GM18873 (cell line): ENCODE data around the gene PLXDC1.
"Not testable (repeated sequence)": the region's sequence is repeated elsewhere in the genome, so short reads cannot be mapped to it uniquely, and the experiment has no call there.

Experiments
- ATAC-seq: cut with Tn5 transposase; IDR thresholded peaks from one replicate; pipeline ENCODE4 v1.9.1; 2021; ENCODE audit warnings: mild to moderate bottlenecking, moderate library complexity, moderate number of reproducible peaks; ENCODE audit not compliant: unreplicated experiment, low FRiP score

The PLXDC1 gene

DNA sequence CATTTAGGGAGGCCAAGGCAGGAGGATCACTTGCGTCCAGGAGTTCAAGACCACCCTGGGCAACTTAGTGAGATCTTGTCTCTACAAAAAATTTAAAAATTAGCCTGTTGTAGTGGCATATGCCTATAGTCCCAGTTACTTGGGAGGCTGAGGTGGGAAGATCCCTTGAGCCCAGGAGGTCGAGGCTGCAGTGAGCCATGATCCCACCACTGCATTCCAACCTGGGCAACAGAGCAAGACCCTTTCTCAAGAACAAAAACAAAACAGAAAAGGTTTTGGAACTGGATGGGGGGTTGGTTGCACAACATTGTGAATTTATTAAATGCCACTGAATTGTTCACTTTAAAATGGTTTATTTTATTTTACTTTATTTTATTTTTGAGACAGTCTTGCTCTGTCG lies 21.2 kb downstream of the PLXDC1 start:
- no peak for ATAC-seq

DNA sequence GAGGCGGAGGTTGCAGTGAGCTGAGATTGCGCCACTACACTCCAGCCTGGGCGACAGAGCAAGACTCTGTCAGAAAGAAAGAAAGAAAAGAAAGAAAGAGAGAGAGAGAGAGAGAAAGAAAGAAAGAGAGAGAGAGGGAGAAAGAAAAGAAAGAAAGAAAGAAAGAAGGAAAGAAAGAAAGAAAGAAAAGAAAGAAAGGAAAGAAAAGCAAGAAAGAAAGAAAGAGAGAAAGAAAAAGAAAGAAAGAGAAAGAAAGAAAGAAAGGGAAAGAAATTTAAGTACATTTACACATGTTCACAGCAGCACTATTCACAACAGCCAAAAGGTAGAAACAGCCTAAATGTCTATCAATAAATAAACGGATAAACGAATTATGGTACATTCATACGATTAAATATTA lies 21.9 kb downstream of the PLXDC1 start:
- not testable (repeated sequence) for ATAC-seq

DNA sequence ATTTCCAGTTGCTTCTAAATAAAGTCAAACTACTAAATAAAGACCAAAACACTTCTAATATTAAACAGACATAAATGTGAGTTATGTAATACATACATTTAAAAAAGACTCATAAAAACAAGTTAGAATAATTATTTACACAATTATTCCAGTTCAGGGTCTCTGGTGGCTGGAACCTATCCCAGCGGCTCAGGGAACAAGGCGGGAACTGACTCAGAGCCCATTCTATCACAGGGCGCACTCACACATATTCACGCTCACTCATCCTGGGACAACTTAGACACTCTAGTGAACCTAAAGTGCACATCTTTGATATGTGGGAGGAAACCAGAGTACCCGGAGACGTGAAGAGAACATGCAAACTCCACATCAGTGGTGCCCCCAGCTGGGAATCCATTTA lies 25.0 kb downstream of the PLXDC1 start:
- ATAC-seq = no peak

DNA sequence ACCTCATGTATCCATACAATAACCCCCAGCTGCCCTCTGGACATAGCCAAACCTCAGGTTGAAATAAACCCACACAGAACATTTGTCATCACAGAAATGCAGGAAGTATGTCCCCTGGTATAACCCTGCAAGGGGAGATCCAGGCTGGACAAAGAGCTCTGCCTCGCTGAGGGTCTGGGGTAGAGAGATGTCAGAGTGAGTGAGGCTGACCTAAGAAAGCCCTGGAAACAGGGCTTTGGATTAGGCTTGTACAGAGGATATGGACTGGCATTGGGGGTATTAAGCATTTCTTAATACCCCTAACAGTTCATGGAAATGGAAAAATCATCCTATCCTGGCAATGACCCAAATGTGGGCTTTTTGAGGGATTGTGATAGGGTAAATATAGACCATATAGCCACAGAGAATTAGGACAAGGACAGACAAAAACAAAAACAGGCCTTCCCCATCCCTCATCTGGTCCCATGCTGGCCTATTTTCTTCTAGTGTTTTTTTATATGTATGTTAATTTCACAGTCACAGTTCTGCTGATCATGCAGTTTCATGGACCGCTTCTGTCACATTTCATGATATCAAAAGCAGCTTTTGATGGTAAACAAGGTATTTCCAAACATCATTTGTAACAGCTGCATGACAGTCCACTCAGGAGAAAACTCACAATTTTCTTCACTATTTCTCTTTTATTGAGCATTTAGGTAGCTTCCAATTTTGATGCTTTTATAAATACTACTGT lies 26.1 kb downstream of the PLXDC1 start:
- no peak for ATAC-seq

DNA sequence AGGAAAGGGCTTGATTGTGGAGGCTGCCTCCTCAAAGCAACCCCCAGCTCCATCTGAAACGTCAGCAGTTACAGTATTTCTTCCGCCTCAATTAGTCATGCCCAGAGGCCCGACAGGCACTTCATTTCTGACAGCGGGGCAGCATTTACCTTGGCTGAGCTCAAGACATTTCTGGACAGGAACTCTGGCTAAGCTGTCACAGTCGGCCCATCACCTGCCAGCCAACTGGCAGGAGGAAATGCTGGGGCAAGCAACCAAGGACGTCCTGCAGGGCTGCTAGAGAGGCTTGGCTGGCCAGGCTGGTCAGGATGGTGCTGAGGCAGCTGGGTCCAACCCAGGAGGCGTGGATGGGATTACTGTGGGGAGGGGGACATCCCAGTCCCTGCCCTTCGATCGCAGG lies 27.8 kb downstream of the PLXDC1 start:
- ATAC-seq = no peak

DNA sequence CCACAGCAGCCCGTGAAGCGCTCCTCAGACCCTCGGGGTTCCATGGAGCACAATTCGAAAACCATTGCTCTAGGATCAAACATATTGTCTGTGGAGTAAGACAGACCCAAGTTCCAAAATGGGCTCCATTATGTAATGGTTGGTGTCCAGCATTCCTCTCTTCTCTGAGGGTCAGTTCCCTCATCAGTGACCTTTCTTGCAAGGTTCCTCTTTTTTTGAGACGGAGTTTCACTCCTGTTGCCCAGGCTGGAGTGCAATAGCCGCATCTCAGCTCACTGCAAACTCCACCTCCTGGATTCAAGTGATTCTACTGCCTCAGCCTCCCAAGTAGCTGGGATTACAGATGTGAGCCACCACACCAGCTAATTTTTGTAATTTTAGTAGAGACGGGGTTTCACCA lies 28.4 kb downstream of the PLXDC1 start:
- ATAC-seq = no peak

DNA sequence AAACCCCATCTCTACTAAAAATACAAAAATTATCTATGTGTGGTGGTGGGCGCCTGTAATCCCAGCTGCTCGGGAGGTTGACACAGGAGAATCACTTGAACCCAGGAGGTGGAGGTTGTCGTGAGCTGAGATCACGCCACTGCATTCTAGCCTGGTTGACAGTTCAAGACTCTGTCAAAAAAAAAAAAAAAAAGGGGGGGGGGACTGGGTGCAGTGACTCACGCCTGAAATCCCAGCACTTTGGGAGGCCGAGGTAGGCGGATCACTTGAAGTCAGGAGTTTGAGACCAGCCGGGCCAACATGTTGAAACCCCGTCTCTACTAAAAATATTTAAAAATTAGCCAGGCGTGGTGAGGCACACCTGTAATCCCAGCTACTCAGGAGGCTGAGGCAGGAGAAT lies 29.5 kb downstream of the PLXDC1 start:
- ATAC-seq = not testable (repeated sequence)

DNA sequence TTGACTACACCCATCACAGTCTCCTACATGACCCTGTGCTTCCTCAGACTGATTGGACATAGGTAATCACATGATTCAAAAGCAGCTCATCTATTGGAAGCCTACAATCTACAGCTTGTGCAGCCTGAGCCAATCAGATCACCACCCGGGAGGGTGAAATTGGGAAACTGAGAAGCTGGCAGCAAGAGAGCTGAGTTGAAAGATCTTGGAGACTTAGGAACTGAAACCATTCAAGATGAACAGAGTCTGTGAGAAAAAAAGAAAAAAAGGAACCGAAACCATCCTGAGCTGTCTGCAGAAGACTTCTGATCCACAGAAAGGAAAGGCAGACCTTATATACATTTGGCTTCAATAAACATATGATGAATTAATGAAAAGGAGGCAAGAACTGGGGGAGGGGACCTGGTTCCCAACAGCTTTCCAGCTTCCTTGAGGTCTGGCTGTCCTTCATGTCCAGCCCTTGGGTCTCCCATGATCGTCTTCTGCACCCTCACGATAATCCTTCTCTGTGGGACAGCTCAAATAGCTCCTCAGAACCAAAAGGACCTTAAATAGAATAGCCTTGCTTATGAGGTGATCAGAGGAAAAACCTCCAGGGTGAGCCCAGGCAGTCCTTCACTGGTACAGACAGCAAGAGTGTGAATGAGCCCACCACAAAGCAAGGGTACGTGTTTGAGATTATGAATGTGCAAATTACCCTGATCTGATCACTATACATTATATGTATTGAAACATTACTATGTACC lies 32.6 kb downstream of the PLXDC1 start:
- ATAC-seq = no peak

DNA sequence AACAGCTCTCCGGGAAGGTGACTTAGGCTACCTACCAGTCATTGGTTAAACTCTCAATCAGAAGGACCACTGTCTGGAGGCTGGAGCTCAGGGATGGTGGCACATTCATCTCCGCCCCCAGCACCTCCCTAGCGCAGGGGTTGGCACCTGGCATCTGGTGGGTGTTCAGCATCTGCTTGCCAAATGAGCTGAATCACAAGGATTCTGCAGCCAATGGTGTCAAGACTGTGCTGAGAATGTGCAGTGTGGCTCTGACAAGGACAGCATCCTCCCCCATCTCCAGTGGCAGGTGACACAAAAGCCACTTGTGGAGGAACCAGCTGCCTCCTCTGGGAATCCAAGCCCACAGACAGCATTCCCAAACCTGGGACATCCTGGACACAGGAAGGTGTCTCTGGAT lies 35.2 kb downstream of the PLXDC1 start:
- no peak for ATAC-seq

DNA sequence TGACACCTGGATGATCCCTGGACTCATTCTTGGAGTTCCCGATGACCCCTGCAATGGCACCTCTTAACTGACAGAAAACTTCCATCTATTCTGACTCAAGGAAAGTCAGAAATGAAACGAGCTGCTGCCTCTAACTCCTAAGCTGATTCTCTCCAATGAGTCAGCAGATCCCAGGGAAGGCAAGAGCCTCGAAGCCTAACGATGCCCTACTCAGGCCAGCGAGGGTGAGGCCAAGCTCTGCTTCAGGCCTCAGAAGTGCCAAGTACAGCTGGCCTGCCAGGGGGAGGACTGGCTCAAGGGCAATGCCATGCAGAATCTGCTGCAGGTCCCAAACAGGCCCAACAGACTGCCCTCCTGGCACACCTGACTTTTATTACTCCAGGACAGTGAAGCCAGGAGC lies 36.3 kb downstream of the PLXDC1 start:
- ATAC-seq = no peak

DNA sequence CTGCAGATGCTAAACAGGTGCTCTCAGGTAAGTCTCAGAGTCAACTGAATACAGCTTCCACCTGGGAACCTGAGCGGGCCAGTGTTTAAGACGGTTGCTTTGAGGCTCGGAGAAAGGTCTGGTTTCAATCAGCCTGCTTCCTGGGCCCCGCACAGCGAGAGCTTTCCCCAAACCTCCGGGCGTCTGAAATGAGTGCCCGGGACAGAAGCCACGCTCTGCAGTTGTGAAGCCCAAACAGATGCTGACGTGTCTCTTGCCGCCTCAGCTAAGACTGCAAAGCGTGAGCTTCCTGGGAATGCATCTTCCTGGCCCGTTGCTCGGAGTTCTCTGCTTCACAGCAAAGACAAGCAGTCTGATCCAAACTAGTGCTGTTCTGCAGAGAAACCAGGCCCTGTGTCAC lies 36.7 kb downstream of the PLXDC1 start:
- ATAC-seq = no peak

DNA sequence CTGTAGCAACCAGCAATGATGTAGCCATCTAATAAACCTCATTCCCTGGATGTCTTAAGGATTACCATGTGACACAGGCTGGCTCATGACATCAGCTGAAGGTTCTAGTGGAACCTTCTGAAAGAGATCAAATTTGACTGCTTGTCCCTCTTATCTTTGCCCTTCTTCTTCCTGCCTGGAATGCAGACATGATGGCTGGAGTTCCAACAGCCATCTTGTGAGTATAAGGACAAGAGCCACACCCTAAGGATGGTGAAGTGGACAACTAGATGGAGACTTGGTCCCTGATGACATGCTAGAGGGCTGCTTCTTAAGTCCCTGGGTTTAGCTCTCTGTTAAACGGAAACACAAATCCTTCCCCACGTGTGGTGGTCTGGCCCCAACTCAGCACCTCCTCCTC lies 37.6 kb downstream of the PLXDC1 start:
- ATAC-seq = no peak

DNA sequence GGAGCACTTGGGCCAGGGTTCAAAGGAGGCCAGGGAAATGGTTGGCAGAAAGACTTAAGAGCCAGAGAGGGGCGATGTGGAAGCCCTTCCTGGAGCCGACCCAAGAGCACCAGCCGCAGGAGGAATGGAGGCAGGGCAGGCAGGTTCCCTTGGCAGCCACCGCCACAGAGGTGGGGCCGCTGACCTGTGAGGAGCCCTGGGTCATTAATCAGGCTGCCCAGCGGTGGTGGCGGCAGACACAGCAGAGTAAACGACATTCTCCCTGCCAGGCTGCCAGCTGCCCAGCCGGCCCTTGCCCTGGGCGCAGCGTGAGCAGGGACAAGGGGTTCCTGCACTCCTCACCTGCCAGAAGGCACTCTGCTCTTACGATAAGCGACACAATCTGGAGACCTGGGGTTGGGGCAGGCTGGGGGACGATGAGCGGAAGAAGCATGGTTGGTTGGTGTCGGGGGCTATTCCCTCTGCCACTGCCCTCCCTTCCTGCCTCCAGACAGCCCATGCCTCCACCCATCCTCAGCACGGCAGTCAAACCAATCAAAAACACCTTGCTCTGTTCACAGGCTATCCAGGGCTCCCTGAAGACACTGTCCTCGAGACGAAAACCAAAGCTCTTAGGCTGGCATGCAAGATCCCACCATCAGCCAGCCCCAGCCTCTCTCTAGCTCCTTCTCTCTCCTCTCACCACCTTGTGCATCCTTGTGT lies 40.9 kb downstream of the PLXDC1 start:
- no peak for ATAC-seq

DNA sequence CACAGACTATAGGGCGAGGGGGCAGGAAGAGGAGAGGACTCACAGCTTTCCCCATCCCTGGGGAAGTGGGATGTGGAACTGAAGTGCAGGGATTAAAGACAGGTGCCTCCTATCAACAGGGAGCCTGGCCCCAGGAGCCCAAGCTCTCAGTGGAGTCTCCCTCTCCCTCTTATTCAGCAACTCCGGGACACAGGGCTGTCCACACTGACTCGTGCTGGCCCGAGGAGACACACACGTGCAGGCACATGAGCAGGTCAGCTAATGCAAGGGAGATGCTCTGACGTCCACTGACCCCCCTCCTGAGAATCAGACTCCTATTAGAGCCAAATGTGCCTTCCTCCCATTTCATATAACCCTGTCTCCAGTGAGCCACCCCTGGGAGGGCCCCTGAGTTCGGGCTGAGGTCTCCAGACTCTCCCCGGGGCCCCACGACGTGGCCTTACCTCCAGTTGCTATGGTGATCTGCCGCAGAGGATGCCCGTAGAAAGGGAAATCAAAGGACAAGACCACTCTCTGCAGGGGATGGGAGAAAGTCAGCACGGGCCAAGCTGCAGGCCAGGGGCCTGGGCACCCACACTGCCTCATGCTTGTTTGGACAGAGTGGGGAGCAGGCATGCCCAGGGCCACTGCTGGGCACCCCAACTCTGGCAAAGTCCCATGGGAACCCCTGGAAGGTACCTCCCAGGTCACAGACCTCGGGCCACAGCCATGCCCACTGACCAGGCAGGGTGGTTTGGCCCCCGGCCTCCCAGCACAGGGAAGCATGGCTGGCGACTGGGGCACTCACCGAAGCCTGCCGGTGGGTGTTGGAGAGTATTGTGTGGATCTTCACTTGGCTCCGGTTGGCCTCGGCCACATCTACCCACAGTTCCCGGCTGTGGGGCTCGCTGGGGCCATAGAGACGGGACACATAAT lies 42.7 kb downstream of the PLXDC1 start:
- ATAC-seq = no peak

DNA sequence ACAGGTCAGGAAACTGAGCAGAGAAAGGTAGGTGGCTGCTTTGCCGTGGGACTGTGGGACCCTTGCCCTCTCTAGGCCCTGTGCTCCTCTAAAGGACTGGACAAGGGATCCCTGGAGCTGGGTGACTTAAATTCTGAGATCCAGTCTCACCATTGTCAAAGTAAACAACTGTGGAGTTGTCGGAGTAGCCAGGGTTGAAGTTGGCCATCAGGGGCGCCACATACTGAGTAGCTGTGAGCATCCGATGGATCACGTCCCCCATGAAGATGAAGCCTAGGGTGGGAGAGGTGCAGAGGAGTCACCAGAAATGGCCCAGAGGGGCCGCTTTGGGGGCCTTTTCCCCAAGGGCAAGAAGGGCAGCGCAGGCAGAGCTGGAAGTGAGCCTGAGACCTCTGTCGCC lies 43.5 kb downstream of the PLXDC1 start:
- no peak for ATAC-seq

DNA sequence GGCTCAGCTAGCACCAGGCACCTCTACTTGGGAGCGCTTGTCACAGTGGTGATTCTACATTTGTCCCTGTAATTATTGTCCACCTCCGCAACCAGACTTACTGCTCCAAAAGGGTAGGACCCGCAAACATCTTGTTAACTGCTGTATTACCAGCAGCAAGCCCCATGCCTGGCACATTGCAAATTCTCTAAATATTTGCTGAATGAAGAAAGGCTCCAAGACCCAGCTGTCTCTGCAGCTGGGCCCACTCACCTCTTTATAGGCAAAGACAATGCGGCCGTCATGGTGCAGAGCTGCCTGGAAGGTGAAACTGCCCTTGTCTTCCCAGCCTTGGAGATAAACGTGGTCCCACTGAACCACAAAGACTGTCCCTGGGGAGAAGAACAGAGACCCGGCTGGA lies 44.3 kb downstream of the PLXDC1 start:
- ATAC-seq = no peak

DNA sequence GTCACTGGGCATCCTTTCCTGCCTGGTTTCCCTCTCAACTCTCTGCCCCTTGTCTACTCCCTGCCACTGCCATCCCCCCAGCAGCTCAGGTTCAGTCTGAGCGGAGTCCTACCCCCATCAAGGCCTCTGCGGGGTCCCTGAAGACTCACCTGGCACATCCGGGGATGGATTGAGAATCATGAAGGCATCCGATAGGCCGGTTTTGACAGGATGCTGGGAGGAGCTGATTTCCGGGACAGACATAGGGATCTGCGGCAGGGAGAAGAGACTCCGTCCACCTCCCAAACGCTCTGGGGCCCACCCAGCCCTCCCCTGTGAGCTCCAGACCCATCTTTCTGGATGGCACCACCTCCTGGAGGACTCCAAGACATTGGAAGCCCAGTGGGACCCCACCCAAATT lies 45.7 kb downstream of the PLXDC1 start:
- no peak for ATAC-seq

DNA sequence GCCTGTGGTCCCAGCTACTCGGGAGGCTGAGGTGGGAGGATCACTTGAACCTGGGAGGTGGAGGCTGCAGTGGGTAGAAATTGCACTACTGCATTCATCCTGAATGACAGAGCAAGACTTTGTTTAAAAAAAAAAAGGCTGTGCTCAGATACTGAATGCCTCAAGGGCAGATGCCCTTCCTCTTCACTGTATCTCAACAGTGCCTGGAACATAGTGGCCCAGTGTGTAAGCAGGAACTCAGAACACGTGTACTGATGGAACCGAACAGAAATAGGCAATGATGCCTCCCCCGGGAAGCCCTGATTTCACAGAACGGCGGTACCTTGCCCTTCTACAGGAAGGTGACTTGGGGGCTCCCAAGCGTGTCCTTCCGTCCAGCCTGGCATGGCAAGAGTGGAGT lies 46.8 kb downstream of the PLXDC1 start:
- ATAC-seq = no peak

DNA sequence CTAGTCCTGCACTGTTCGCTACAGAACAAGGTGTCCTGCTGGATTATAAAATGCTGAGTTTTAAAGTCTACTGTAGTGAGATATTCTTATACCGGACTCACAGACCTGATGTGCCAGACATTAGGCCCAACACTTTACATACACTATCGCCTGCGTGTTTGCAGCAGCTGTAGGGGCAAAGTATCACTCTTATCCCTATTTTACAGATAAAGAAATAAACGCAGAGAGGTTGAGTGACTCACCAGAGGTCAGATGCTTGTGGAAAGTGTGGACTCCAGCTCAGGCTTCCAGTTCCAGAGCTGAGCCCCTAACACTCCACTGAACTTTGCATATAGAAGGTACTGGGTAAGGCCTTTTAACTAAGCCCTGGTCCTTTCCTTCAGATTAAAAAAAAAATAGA lies 47.4 kb downstream of the PLXDC1 start:
- ATAC-seq = no peak

DNA sequence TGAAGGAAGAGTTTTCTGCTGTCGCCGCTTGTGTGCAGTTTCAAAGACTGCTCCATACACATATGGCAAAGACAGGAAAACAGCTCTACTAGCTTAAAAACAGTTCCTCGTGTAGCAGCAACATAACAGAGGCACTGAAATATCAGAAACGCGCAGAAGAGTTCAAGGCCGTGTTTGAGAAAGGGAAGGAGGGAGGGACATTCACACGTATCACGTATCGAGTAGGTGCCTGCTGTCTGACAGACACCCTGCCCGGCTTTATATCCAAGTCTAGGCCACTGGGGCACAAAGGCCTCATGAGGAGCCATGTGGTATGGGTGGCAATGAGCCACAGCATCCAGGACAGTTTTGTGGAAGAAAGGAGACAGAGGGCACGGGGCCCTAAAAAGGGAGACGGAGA lies 50.3 kb downstream of the PLXDC1 start:
- no peak for ATAC-seq

DNA sequence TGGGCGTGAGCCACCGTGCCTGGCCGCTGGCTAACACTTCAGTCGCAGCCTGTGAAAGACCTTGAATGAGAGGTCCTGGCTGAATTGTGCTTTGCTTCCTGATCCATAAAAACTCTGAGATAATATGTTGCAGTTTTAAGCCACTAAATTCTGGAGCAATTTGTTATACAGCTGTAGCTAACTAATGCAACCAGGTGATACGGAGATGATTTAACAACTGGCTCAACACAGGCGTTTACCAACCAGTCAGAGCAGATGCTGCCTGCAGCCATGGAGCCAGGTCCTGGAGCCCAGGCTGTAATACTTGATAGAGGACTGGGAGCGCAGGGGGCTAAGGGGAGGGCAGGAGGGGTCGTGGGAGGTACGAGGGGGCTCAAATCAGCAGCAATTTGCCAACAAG lies 50.9 kb downstream of the PLXDC1 start:
- no peak for ATAC-seq
